Chondrocyte (in vitro differentiated cells): ENCODE data around the gene PTPRN2. TPM values are rescaled to one million over a fixed set of nuclear protein-coding genes. Genes with fewer than 3 reads are reported as not detected.
A peak's percentile ranks its signal among the peaks of the same experiment; 100 is the strongest.

Experiments
- DNase-seq: peaks from one replicate; pipeline ENCODE4 v3.0.0; 2021; ENCODE audit warnings: mixed read lengths, low spot score
- H3K27ac Mint-ChIP-seq: one replicate; pipeline ENCODE4 v1.8.0; 2021; ENCODE audit warnings: mild to moderate bottlenecking, moderate library complexity, mixed read lengths; ENCODE audit not compliant: unreplicated experiment
- H3K27me3 Mint-ChIP-seq: 2 replicates; pipeline ENCODE4 v1.8.0; 2021; ENCODE audit warnings: low read depth, mixed read lengths
- H3K36me3 Mint-ChIP-seq: 2 replicates; pipeline ENCODE4 v1.8.0; 2021; ENCODE audit warnings: low read depth, mixed read lengths
- H3K4me1 Mint-ChIP-seq: 2 replicates; pipeline ENCODE4 v1.8.0; 2021; ENCODE audit warnings: low read depth, mild to moderate bottlenecking, mixed read lengths
- H3K4me3 Mint-ChIP-seq: one replicate; pipeline ENCODE4 v1.8.0; 2021; ENCODE audit warnings: mild to moderate bottlenecking, moderate library complexity, mixed read lengths; ENCODE audit not compliant: unreplicated experiment
- H3K9me3 Mint-ChIP-seq: 2 replicates; pipeline ENCODE4 v1.8.0; 2021; ENCODE audit warnings: low read depth, mixed read lengths
- CTCF ChIP-seq: fragments of 200-600 bp; sonication (generic); IDR thresholded peaks from 2 replicates; pipeline ENCODE4 v1.5.0; 2021; ENCODE audit warnings: antibody characterized with exemption, mild to moderate bottlenecking, moderate library complexity
- total RNA-seq: library from RNA; stranded (reverse); gene quantifications from 3 replicates; pipeline ENCODE4 v1.2.1, GENCODE V29; 2021

Gene PTPRN2
- total RNA-seq, 1 donor from 2014 or later: 0.30 TPM

- H3K4me3 Mint-ChIP-seq: peak overlapping the region; percentile 90
- no peak for TF ChIP-seq CTCF
- H3K27me3 Mint-ChIP-seq: peaks cover 2% of the 10 kb centered on the region
- no peaks in the 10 kb centered on the region for H3K9me3 Mint-ChIP-seq
- H3K36me3 Mint-ChIP-seq: no peaks in the 10 kb centered on the region
- peaks cover 27% of the 10 kb centered on the region for H3K4me1 Mint-ChIP-seq
- peak overlapping the region; percentile 45 for H3K27ac Mint-ChIP-seq
- DNase-seq: peak; percentile 81
Measured at GRCh38 chr7:157568770-157569584, 1018.6 kb downstream of the PTPRN2 start.

GRCh38 chr7:157568106-157568769, 1019.4 kb downstream of the PTPRN2 start:
- no peak for TF ChIP-seq CTCF
- Mint-ChIP-seq H3K27ac (no peak overlapping the region), H3K27me3 (peaks cover 2% of the 10 kb centered on the region), H3K4me3 (peak overlapping the region; percentile 90), H3K36me3 (no peaks in the 10 kb centered on the region), H3K4me1 (peaks cover 27% of the 10 kb centered on the region), H3K9me3 (no peaks in the 10 kb centered on the region)
- peak; percentile 67 for DNase-seq

DNA sequence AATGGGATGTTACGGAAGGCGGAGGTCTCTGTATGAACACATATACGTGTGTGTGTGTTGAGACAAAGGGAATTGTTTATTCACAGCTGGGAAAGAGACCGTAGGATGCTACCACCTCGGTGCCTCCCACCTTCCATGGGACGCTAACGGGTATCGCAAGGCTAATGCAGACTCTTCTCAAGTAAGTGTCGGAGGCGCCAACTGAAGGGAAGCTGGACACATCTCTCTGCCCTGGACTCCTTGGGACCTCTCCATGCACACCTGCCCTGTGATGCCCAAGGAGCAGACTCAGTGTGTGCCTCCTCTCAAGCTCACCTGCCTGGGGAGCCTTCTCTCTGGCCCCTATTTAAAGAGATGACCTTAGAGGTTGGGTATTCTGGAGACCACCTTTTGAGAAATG, 1020.0 kb downstream of the PTPRN2 start:
- DNase-seq: peak; percentile 33
- H3K27me3 Mint-ChIP-seq: peaks cover 2% of the 10 kb centered on the region
- no peak overlapping the region for H3K4me3 Mint-ChIP-seq
- no peak overlapping the region for H3K27ac Mint-ChIP-seq
- H3K36me3 Mint-ChIP-seq: no peaks in the 10 kb centered on the region
- H3K9me3 Mint-ChIP-seq: no peaks in the 10 kb centered on the region
- peaks cover 27% of the 10 kb centered on the region for H3K4me1 Mint-ChIP-seq
- TF ChIP-seq CTCF: no peak

DNA sequence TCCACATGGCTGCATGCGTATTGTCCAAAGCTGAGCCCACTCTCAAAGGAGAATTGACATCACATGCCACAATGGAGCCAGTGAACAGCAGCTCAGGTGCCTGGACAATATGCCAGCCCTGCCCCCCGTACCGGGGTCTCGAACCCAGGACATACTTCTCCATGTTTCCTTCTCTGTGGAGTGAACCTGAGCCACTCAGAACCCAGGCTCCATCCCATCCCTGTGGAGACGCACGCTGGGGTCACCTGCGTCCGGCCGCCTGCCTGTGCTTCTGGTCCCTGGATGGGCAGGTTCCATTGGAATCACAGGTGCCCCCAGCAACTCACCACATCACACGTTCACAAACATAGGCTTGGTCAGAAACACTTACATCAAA, 1021.0 kb downstream of the PTPRN2 start:
- no peak for TF ChIP-seq CTCF
- peaks cover 27% of the 10 kb centered on the region for H3K4me1 Mint-ChIP-seq
- H3K9me3 Mint-ChIP-seq: no peaks in the 10 kb centered on the region
- no peak overlapping the region for H3K27ac Mint-ChIP-seq
- H3K36me3 Mint-ChIP-seq: no peaks in the 10 kb centered on the region
- H3K4me3 Mint-ChIP-seq: no peak overlapping the region
- H3K27me3 Mint-ChIP-seq: peaks cover 2% of the 10 kb centered on the region
- DNase-seq: peak; percentile 69

- no peak overlapping the region for H3K27ac Mint-ChIP-seq
- TF ChIP-seq CTCF: no peak
- peaks cover 2% of the 10 kb centered on the region for H3K27me3 Mint-ChIP-seq
- no peak overlapping the region for H3K4me3 Mint-ChIP-seq
- H3K9me3 Mint-ChIP-seq: no peaks in the 10 kb centered on the region
- no peaks in the 10 kb centered on the region for H3K36me3 Mint-ChIP-seq
- DNase-seq: peak; percentile 53
- H3K4me1 Mint-ChIP-seq: peaks cover 27% of the 10 kb centered on the region
Measured at GRCh38 chr7:157565981-157566630, 1021.5 kb downstream of the PTPRN2 start.
